Liver (tissue), 9 donors: ENCODE measurements around the gene ZNF594. TPM values are rescaled to one million over a fixed set of nuclear protein-coding genes. Genes with fewer than 3 reads are reported as not detected.
A peak's percentile ranks its signal among the peaks of the same experiment; 100 is the strongest.
"Not testable (repeated sequence)": the region's sequence is repeated elsewhere in the genome, so short reads cannot be mapped to it uniquely, and the experiment has no call there.

Source experiments
- DNase-seq: peaks from one replicate; pipeline ENCODE4 v3.0.0-alpha.2; 2017; ENCODE audit warnings: low spot score
- H3K27ac ChIP-seq, 2 donors: one replicate each; pipeline ENCODE4 v1.7.0; 2013; ENCODE audit warnings: inconsistent platforms in 2 of 2, low read length in 2 of 2, control low read depth in 1 of 2, low read depth in 1 of 2, mild to moderate bottlenecking in 1 of 2
- H3K27me3 ChIP-seq, 4 donors: one replicate each; pipeline versions ENCODE4 v1.6.1 to v1.7.0; 2013; ENCODE audit warnings: low read length in 3 of 4, inconsistent platforms in 1 of 4, mild to moderate bottlenecking in 1 of 4, moderate library complexity in 1 of 4; ENCODE audit not compliant: control insufficient read depth in 4 of 4, insufficient read depth in 4 of 4
- H3K36me3 ChIP-seq, 4 donors: one replicate each; pipeline versions ENCODE4 v1.6.1 to v1.7.0; 2013; ENCODE audit warnings: low read length in 3 of 4, mild to moderate bottlenecking in 3 of 4, low read depth in 1 of 4, moderate library complexity in 1 of 4; ENCODE audit not compliant: control insufficient read depth in 4 of 4, insufficient read depth in 3 of 4
- H3K4me1 ChIP-seq, 4 donors: one replicate each; pipeline versions ENCODE4 v1.6.1 to v1.7.0; 2013; ENCODE audit warnings: low read length in 3 of 4, mild to moderate bottlenecking in 3 of 4, moderate library complexity in 1 of 4; ENCODE audit not compliant: control insufficient read depth in 4 of 4, insufficient read depth in 4 of 4
- H3K4me3 ChIP-seq, 3 donors: one replicate each; pipeline versions ENCODE4 v1.6.1 to v1.7.0; 2013; ENCODE audit warnings: low read length in 3 of 3, control low read depth in 1 of 3, low read depth in 1 of 3, mild to moderate bottlenecking in 1 of 3
- H3K9ac ChIP-seq, 2 donors: one replicate each; pipeline ENCODE4 v1.7.0; 2013; ENCODE audit warnings: low read length in 2 of 2, mild to moderate bottlenecking in 2 of 2, moderate library complexity in 2 of 2, control low read depth in 1 of 2, low read depth in 1 of 2
- H3K9me3 ChIP-seq, 4 donors: one replicate each; pipeline versions ENCODE4 v1.6.1 to v1.7.0; 2013; ENCODE audit warnings: low read length in 3 of 4; ENCODE audit not compliant: control insufficient read depth in 4 of 4
- ATF3 ChIP-seq: IDR thresholded peaks from 2 replicates; pipeline ENCODE4 v1.6.1; 2016; ENCODE audit warnings: antibody characterized with exemption
- CTCF ChIP-seq: fragments of 150-350 bp; IDR thresholded peaks from 2 replicates; pipeline ENCODE4 v1.5.1; 2017; ENCODE audit warnings: improper control_type of control experiment, low read depth, low read length; ENCODE audit not compliant: missing input control
- EGR1 ChIP-seq, 2 donors: IDR thresholded peaks; 2 replicates each; pipeline ENCODE4 v1.6.1; 2016 to 2018; ENCODE audit warnings: antibody characterized with exemption in 2 of 2, low read depth in 2 of 2
- JUND ChIP-seq, 2 donors: IDR thresholded peaks; 2 replicates each; pipeline ENCODE4 v1.6.1; 2016; ENCODE audit warnings: antibody characterized with exemption in 2 of 2
- NR2F2 ChIP-seq: IDR thresholded peaks from 2 replicates; pipeline ENCODE4 v1.6.1; 2016; ENCODE audit warnings: antibody characterized with exemption
- SP1 ChIP-seq: IDR thresholded peaks from 2 replicates; pipeline ENCODE4 v1.6.1; 2018; ENCODE audit warnings: antibody characterized with exemption, mild to moderate bottlenecking
- TAF1 ChIP-seq: conservative IDR thresholded peaks from 2 replicates; pipeline ENCODE4 v1.6.1; 2016; ENCODE audit warnings: antibody characterized with exemption, mild to moderate bottlenecking
- WGBS: extraction: QIAGEN DNeasy Blood & Tissue Kit; methylation state at CpG from one replicate; pipeline ENCODE4 v1.1.7; 2013; 5-methylcytosine and 5-hydroxymethylcytosine counted together
- polyA plus RNA-seq, 2 donors: library from polyadenylated mRNA; stranded (reverse) in 1 of 2; unstranded in 1 of 2; fragments of 200-250 nt in 1 of 2; fragments of >200 nt in 1 of 2; fragmentation: Nextera tagmentation in 1 of 2; extraction: Ambion mirVana in 1 of 2; gene quantifications; one replicate each; pipeline versions ENCODE4 v1.2.1 to v1.2.3, GENCODE V29; 2013 to 2015
- total RNA-seq, 2 donors: library from RNA; depleted of rRNA; stranded (reverse); fragments of >200 nt; gene quantifications; one replicate each; pipeline ENCODE4 v1.2.3, GENCODE V29; 2014
- TF ChIP-seq, protein P1 (sequence below): IDR thresholded peaks from 2 replicates; pipeline ENCODE4 v1.6.1; 2016; ENCODE audit warnings: antibody characterized with exemption
- TF ChIP-seq, protein P2 (sequence below): IDR thresholded peaks from 2 replicates; pipeline ENCODE4 v1.6.1; 2016; ENCODE audit warnings: antibody characterized with exemption
- donor health status: healthy.
- donor health status: healthy.
- donor health status: healthy.
- donor health status: healthy.
- donor health status: healthy.

The ZNF594 gene
- total and polyA plus RNA-seq, 4 donors, result 0.76 to 7.4 (median 4.1) TPM

DNA sequence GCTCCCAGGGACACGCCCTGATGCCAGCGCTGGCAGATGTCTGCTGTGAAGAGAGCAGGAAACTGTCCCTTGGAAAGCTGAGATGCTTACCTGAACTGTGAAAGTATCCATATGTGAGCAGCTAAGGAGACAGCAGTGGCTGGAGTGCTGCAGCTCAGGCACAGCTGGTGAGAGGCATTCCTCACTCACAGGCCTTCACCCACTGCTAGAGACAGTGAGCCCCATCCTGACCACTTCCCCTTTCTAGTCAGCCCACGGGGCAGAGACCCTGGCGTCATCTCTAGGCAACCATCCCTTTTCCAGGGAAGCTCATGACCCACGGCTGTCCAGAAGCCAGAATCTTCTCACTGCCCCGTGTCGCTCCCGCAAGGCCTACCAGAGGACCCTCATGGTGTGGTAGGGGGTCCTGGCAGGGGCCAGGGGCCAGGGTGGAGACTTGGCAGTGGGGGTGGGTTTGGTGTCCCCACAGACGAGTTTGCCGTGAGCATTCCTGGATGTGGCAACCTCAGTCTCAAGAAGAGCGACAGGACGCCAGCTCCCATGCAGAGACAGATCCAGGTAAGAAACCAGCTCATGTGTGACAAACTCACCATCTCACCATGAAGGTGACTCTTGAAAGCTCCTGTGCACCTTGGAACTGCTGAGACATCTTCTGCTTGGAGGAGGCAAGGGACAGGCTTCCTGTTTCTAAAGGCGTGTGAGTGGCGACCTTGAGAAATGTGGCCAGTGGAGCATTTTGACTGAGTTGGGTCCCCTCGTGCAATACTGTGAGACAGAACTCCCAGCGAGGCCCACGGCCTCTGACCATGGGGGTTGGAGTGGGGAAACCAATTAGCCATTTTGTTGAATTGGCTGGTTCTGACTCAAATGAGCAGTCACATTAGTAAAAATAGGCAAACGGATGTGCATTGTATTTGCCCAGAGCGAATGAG, 43.2 kb upstream of the ZNF594 start, which contains the start of gene SCIMP:
Gene SCIMP, minus strand, starts transcription at position 216 of the 932 bp plus-strand sequence. Its CDS starts 105 bp downstream, at position 111.
- Histone ChIP-seq H3K9me3 (peaks cover 0 to 3% (median 1%) of the 10 kb centered on the region in 4 donors), H3K4me3 (peak within 1 kb of the TSS in 1 of 3 donors; percentile 35), H3K9ac (no peak within 1 kb of the TSS), H3K27me3 (no peaks in the 10 kb centered on the region), H3K4me1 (peaks cover 0 to 3% (median 1%) of the 10 kb centered on the region in 4 donors), H3K36me3 (peaks cover 0 to 3% (median 0%) of the 10 kb centered on the region in 4 donors), H3K27ac (peak within 1 kb of the TSS; percentile 23 to 38)
- DNase-seq, result no peak
- TF ChIP-seq TAF1 (no peak), JUND (IDR thresholded peaks at IDR 0.05) (no peak), CTCF (no peak), NR2F2 (no peak), SP1 (no peak), ATF3 (no peak), EGR1 (IDR thresholded peaks at IDR 0.05; ENCODE audit: low read depth in 2 of 2) (no peak)
- TF ChIP-seq, protein P1, sequence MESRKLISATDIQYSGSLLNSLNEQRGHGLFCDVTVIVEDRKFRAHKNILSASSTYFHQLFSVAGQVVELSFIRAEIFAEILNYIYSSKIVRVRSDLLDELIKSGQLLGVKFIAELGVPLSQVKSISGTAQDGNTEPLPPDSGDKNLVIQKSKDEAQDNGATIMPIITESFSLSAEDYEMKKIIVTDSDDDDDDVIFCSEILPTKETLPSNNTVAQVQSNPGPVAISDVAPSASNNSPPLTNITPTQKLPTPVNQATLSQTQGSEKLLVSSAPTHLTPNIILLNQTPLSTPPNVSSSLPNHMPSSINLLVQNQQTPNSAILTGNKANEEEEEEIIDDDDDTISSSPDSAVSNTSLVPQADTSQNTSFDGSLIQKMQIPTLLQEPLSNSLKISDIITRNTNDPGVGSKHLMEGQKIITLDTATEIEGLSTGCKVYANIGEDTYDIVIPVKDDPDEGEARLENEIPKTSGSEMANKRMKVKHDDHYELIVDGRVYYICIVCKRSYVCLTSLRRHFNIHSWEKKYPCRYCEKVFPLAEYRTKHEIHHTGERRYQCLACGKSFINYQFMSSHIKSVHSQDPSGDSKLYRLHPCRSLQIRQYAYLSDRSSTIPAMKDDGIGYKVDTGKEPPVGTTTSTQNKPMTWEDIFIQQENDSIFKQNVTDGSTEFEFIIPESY, result no peak
- TF ChIP-seq, protein P2, sequence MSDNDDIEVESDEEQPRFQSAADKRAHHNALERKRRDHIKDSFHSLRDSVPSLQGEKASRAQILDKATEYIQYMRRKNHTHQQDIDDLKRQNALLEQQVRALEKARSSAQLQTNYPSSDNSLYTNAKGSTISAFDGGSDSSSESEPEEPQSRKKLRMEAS, result no peak
- WGBS, result 92% methylated on average over 19 of the region's 19 CpGs

DNA sequence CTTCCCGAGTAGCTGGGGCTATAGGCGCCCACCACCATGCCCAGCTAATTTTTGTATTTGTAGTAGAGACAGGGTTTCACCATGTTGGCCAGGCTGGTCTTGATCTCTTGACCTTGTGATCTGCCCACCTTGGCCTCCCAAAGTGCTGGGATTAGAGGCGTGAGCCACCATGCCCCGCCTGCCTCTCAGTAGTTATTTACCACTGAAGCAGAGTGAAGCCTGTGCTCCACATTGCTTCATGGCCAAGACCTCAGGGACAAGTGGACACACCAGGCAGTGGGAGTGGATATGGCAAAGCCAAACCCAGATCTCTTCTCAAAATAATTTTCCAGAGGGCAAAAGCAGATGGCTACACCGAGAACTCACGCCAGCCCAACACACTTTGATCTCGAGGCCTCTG, 41.8 kb upstream of the ZNF594 start:
- H3K9ac ChIP-seq, H3K4me1 ChIP-seq, H3K27ac ChIP-seq, H3K36me3 ChIP-seq, H3K9me3 ChIP-seq, H3K4me3 ChIP-seq, H3K27me3 ChIP-seq, DNase-seq: not testable (repeated sequence)
- 90% methylated on average over 7 of the region's 7 CpGs for WGBS
